HEK293 (cell line): ENCODE results near the gene ZNF536.
A peak's percentile ranks its signal among the peaks of the same experiment; 100 is the strongest.

ENCODE experiments used
- CTCF ChIA-PET: fragments of 350-600 bp; formaldehyde crosslinking; extraction: SDS; loops from one replicate; lab custom pipeline; 2021; ENCODE audit warnings: antibody characterized with exemption; lab: Yijun Ruan, JAX
- POLR2A ChIA-PET: fragments of 300-600 bp; formaldehyde crosslinking; extraction: SDS; loops from one replicate; lab custom pipeline; 2020; ENCODE audit warnings: antibody characterized with exemption, inconsistent platforms; lab: Yijun Ruan, JAX
- H3K27ac ChIP-seq: fragments of 200-500 bp; sonication (Bioruptor generic); 2 replicates; pipeline ENCODE4 v1.5.1; 2014; ENCODE audit warnings: low read depth, low read length, control low read depth, inconsistent platforms; ENCODE audit errors: extremely low read depth
- H3K36me3 ChIP-seq, 2 experiments: fragments of 200-500 bp in 1 of 2; sonication (Bioruptor generic) in 1 of 2; 1 replicate in 1 of 2; 2 replicates in 1 of 2; pipeline ENCODE4 v1.5.1; 2014 to 2017; ENCODE audit warnings: inconsistent platforms in 2 of 2, low read length in 2 of 2; ENCODE audit not compliant: control insufficient read depth in 2 of 2, insufficient read depth in 1 of 2
- H3K4me1 ChIP-seq: fragments of 200-500 bp; sonication (Bioruptor generic); 2 replicates; pipeline ENCODE4 v1.5.1; 2014; ENCODE audit warnings: mild to moderate bottlenecking, low read length, inconsistent platforms; ENCODE audit not compliant: control insufficient read depth, insufficient read depth
- H3K4me3 ChIP-seq: 2 replicates; pipeline ENCODE4 v1.5.1; 2011; ENCODE audit warnings: low read depth, mild to moderate bottlenecking, control low read depth, low read length, moderate library complexity
- H3K9me3 ChIP-seq: fragments of 200-500 bp; sonication (Bioruptor generic); 2 replicates; pipeline ENCODE4 v1.5.1; 2014; ENCODE audit warnings: low read depth, low read length, inconsistent platforms; ENCODE audit not compliant: control insufficient read depth, insufficient read depth
- EGR2 ChIP-seq: fragments of 450-650 bp; formaldehyde crosslinking; IDR thresholded peaks from 2 replicates; pipeline ENCODE4 v1.5.1; 2016; ENCODE audit warnings: low read depth, missing biosample characterization, missing genetic modification characterization
- HOXA7 ChIP-seq: sonication (generic); formaldehyde crosslinking; IDR thresholded peaks from 2 replicates; pipeline ENCODE4 v1.8.1; 2022; ENCODE audit warnings: missing genetic modification reagents, borderline replicate concordance
- HOXC10 ChIP-seq: sonication (generic); formaldehyde crosslinking; IDR thresholded peaks from 2 replicates; pipeline ENCODE4 v1.8.1; 2023; ENCODE audit warnings: mild to moderate bottlenecking, missing genetic modification reagents
- KLF10 ChIP-seq: fragments of 450-650 bp; IDR thresholded peaks from 2 replicates; pipeline ENCODE4 v1.5.1; 2018; ENCODE audit warnings: missing biosample characterization, mild to moderate bottlenecking, missing genetic modification characterization
- OVOL3 ChIP-seq: fragments of 450-650 bp; formaldehyde crosslinking; IDR thresholded peaks from 2 replicates; pipeline ENCODE4 v1.5.1; 2016; ENCODE audit warnings: missing biosample characterization, missing genetic modification characterization
- PATZ1 ChIP-seq: fragments of 450-650 bp; formaldehyde crosslinking; IDR thresholded peaks from 2 replicates; pipeline ENCODE4 v1.5.1; 2016; ENCODE audit warnings: missing biosample characterization, missing genetic modification characterization
- PRDM6 ChIP-seq: fragments of 450-650 bp; formaldehyde crosslinking; IDR thresholded peaks from 2 replicates; pipeline ENCODE4 v1.5.1; 2017; ENCODE audit warnings: missing biosample characterization, missing genetic modification characterization
- SP2 ChIP-seq: fragments of 450-650 bp; formaldehyde crosslinking; IDR thresholded peaks from 2 replicates; pipeline ENCODE4 v1.5.1; 2016; ENCODE audit warnings: missing biosample characterization, missing genetic modification characterization
- TSHZ1 ChIP-seq: fragments of 450-650 bp; formaldehyde crosslinking; IDR thresholded peaks from 2 replicates; pipeline ENCODE4 v1.5.1; 2016; ENCODE audit warnings: missing biosample characterization, missing genetic modification characterization, borderline replicate concordance
- ZBTB20 ChIP-seq: fragments of 450-650 bp; formaldehyde crosslinking; IDR thresholded peaks from 2 replicates; pipeline ENCODE4 v1.5.1; 2016; ENCODE audit warnings: missing biosample characterization, missing genetic modification characterization
- ZBTB44 ChIP-seq: fragments of 450-650 bp; IDR thresholded peaks from 2 replicates; pipeline ENCODE4 v1.5.1; 2018; ENCODE audit warnings: missing biosample characterization, mild to moderate bottlenecking, missing genetic modification characterization
- ZBTB6 ChIP-seq: fragments of 450-650 bp; formaldehyde crosslinking; IDR thresholded peaks from 2 replicates; pipeline ENCODE4 v1.5.1; 2017; ENCODE audit warnings: missing biosample characterization, missing genetic modification characterization
- ZBTB7A ChIP-seq: fragments of 450-650 bp; formaldehyde crosslinking; IDR thresholded peaks from 2 replicates; pipeline ENCODE4 v1.5.1; 2016; ENCODE audit warnings: low read depth, missing biosample characterization, missing genetic modification characterization
- ZFP69B ChIP-seq: fragments of 450-650 bp; formaldehyde crosslinking; IDR thresholded peaks from 2 replicates; pipeline ENCODE4 v1.5.1; 2016; ENCODE audit warnings: missing biosample characterization, missing genetic modification characterization
- ZNF174 ChIP-seq: fragments of 450-650 bp; formaldehyde crosslinking; IDR thresholded peaks from 2 replicates; pipeline ENCODE4 v1.5.0; 2017; ENCODE audit warnings: missing biosample characterization, mild to moderate bottlenecking, missing genetic modification characterization
- ZNF221 ChIP-seq: fragments of 450-650 bp; formaldehyde crosslinking; IDR thresholded peaks from 2 replicates; pipeline ENCODE4 v1.5.1; 2017; ENCODE audit warnings: missing biosample characterization, missing genetic modification characterization, borderline replicate concordance
- ZNF223 ChIP-seq: fragments of 450-650 bp; formaldehyde crosslinking; IDR thresholded peaks from 2 replicates; pipeline ENCODE4 v1.5.1; 2016; ENCODE audit warnings: missing biosample characterization, missing genetic modification characterization
- ZNF426 ChIP-seq: fragments of 450-650 bp; formaldehyde crosslinking; IDR thresholded peaks from 2 replicates; pipeline ENCODE4 v1.5.1; 2017; ENCODE audit warnings: missing biosample characterization, missing genetic modification characterization, mild to moderate bottlenecking, inconsistent platforms, moderate library complexity
- ZNF48 ChIP-seq: fragments of 450-650 bp; formaldehyde crosslinking; IDR thresholded peaks from 2 replicates; pipeline ENCODE4 v1.5.1; 2016; ENCODE audit warnings: missing biosample characterization, missing genetic modification characterization
- ZNF513 ChIP-seq: fragments of 450-650 bp; IDR thresholded peaks from 2 replicates; pipeline ENCODE4 v1.5.1; 2018; ENCODE audit warnings: missing biosample characterization, missing genetic modification characterization
- ZNF830 ChIP-seq: fragments of 450-650 bp; IDR thresholded peaks from 2 replicates; pipeline ENCODE4 v1.5.0; 2018; ENCODE audit warnings: missing biosample characterization, missing genetic modification characterization, low read depth, mild to moderate bottlenecking, moderate library complexity
- ZSCAN4 ChIP-seq: fragments of 450-650 bp; formaldehyde crosslinking; IDR thresholded peaks from 2 replicates; pipeline ENCODE4 v1.5.1; 2017; ENCODE audit warnings: missing biosample characterization, missing genetic modification characterization

ZNF536 gene

GRCh38 chr19:30374865-30375552 is 2.8 kb downstream of the ZNF536 start (continued):
- TF ChIP-seq ZBTB44 (tag by site-specific recombination) (no peak), ZBTB7A (tag by site-specific recombination) (no peak), PATZ1 (tag by site-specific recombination) (peak; percentile 55), ZNF223 (tag by site-specific recombination) (no peak), OVOL3 (tag by site-specific recombination) (no peak)

- ChIA-PET POLR2A (interaction anchor here (0.5 kb wide), 1 partner anchor 242 kb away, joined by 3 read pairs; no protein-coding TSS in a partner anchor), CTCF (interaction anchor here (0.9 kb wide), 1 partner anchor 103 kb away, joined by 4 read pairs; no protein-coding TSS in a partner anchor)
- peaks cover 6% of the 10 kb centered on the region for H3K4me1 ChIP-seq
- H3K9me3 ChIP-seq: no peaks in the 10 kb centered on the region
- no peaks in the 10 kb centered on the region for H3K36me3 ChIP-seq
- H3K4me3 ChIP-seq: no peak overlapping the region
- no peak overlapping the region; the same call in 1 of the 2 replicates for H3K27ac ChIP-seq
- TF ChIP-seq ZBTB6 (tag by site-specific recombination) (no peak), ZSCAN4 (tag by site-specific recombination) (peak; percentile 76), ZNF174 (tag by site-specific recombination) (no peak), ZNF830 (tag by site-specific recombination) (no peak), HOXA7 (no peak), PRDM6 (tag by site-specific recombination) (no peak), KLF10 (no peak), ZBTB20 (tag by site-specific recombination) (peak; percentile 44; the same call in 1 of the 2 replicates), SP2 (tag by site-specific recombination) (no peak), ZNF426 (tag by site-specific recombination) (no peak), EGR2 (peak; percentile 83), ZFP69B (tag by site-specific recombination) (no peak), HOXC10 (CRISPR knock-in tag) (no peak), TSHZ1 (tag by site-specific recombination) (no peak), ZNF513 (tag by site-specific recombination) (no peak), ZNF221 (tag by site-specific recombination) (no peak), ZNF48 (no peak)
These were observed 3.4 kb downstream of the ZNF536 start for GRCh38 chr19:30375553-30376031.
